H9 (cell line): ENCODE results near the gene MRPS27. TPM values are rescaled to one million over a fixed set of nuclear protein-coding genes. Genes with fewer than 3 reads are reported as not detected.

Source experiments
- DNase-seq: peaks from one replicate; pipeline ENCODE4 v3.0.0-alpha.2; 2017
- H2AFZ ChIP-seq: one replicate; pipeline ENCODE4 v1.6.1; 2013; ENCODE audit warnings: mild to moderate bottlenecking, low read length, control low read depth, moderate library complexity
- H2AK5ac ChIP-seq: 2 replicates; pipeline ENCODE4 v1.6.1; 2013; ENCODE audit warnings: low read length, control low read depth, mixed read lengths; ENCODE audit not compliant: insufficient read length
- H2BK120ac ChIP-seq: one replicate; pipeline ENCODE4 v1.6.1; 2013; ENCODE audit warnings: low read depth, mild to moderate bottlenecking, low read length, control low read depth, inconsistent platforms; ENCODE audit not compliant: poor library complexity, severe bottlenecking
- H2BK12ac ChIP-seq: 2 replicates; pipeline ENCODE4 v1.6.1; 2013; ENCODE audit warnings: low read length, control low read depth, mixed read lengths, low read depth; ENCODE audit not compliant: insufficient read length
- H2BK15ac ChIP-seq: 2 replicates; pipeline ENCODE4 v1.6.1; 2013; ENCODE audit warnings: low read depth, low read length, control low read depth
- H2BK20ac ChIP-seq: one replicate; pipeline ENCODE4 v1.6.1; 2013; ENCODE audit warnings: low read depth, mild to moderate bottlenecking, low read length, control low read depth, inconsistent platforms; ENCODE audit not compliant: poor library complexity, severe bottlenecking
- H2BK5ac ChIP-seq: 2 replicates; pipeline ENCODE4 v1.6.1; 2013; ENCODE audit warnings: low read length, control low read depth, mixed read lengths; ENCODE audit not compliant: insufficient read length
- H3K14ac ChIP-seq: 2 replicates; pipeline ENCODE4 v1.6.1; 2013; ENCODE audit warnings: low read length, control low read depth; ENCODE audit not compliant: insufficient read depth
- H3K18ac ChIP-seq: 2 replicates; pipeline ENCODE4 v1.6.1; 2013; ENCODE audit warnings: low read depth, mild to moderate bottlenecking, mixed read lengths, low read length, control low read depth; ENCODE audit not compliant: insufficient read length
- H3K23ac ChIP-seq: 2 replicates; pipeline ENCODE4 v1.6.1; 2013; ENCODE audit warnings: low read length, control low read depth, mixed read lengths, low read depth; ENCODE audit not compliant: insufficient read length
- H3K23me2 ChIP-seq: 2 replicates; pipeline ENCODE4 v1.6.1; 2013; ENCODE audit warnings: low read depth, mild to moderate bottlenecking, mixed read lengths, low read length, control low read depth; ENCODE audit not compliant: insufficient read length, poor library complexity, severe bottlenecking
- H3K27ac ChIP-seq: 2 replicates; pipeline ENCODE4 v1.5.1; 2013; ENCODE audit warnings: low read length, control low read depth, mixed read lengths, low read depth; ENCODE audit not compliant: insufficient read length
- H3K27me3 ChIP-seq: 2 replicates; pipeline ENCODE4 v1.6.1; 2013; ENCODE audit warnings: low read length, control low read depth, inconsistent platforms; ENCODE audit not compliant: insufficient read depth
- H3K4ac ChIP-seq: 2 replicates; pipeline ENCODE4 v1.6.1; 2013; ENCODE audit warnings: low read depth, mild to moderate bottlenecking, control low read depth, inconsistent platforms, low read length, moderate library complexity
- H3K4me1 ChIP-seq: 2 replicates; pipeline ENCODE4 v1.6.1; 2013; ENCODE audit warnings: low read length, control low read depth, inconsistent platforms; ENCODE audit not compliant: insufficient read depth
- H3K4me2 ChIP-seq: 2 replicates; pipeline ENCODE4 v1.6.1; 2013; ENCODE audit warnings: low read length, control low read depth, mixed read lengths; ENCODE audit not compliant: insufficient read length, insufficient read depth
- H3K56ac ChIP-seq: 2 replicates; pipeline ENCODE4 v1.6.1; 2013; ENCODE audit warnings: low read depth, mild to moderate bottlenecking, mixed read lengths, low read length, control low read depth; ENCODE audit not compliant: insufficient read length
- H3K79me1 ChIP-seq: 2 replicates; pipeline ENCODE4 v1.6.1; 2013; ENCODE audit warnings: low read depth, mild to moderate bottlenecking, moderate library complexity, low read length, control low read depth, inconsistent platforms; ENCODE audit not compliant: insufficient read depth, poor library complexity, severe bottlenecking
- H3K79me2 ChIP-seq: 2 replicates; pipeline ENCODE4 v1.6.1; 2013; ENCODE audit warnings: low read length, control low read depth, inconsistent platforms; ENCODE audit not compliant: insufficient read depth
- H3K9ac ChIP-seq: 2 replicates; pipeline ENCODE4 v1.6.1; 2013; ENCODE audit warnings: low read length, control low read depth, mixed read lengths; ENCODE audit not compliant: insufficient read length; ENCODE audit errors: extremely low read depth
- H3K9me3 ChIP-seq: one replicate; pipeline ENCODE4 v1.6.1; 2013; ENCODE audit warnings: low read depth, low read length, inconsistent platforms; ENCODE audit not compliant: control insufficient read depth
- H3T11ph ChIP-seq: one replicate; pipeline ENCODE4 v1.6.1; 2013; ENCODE audit warnings: mild to moderate bottlenecking, low read length, control low read depth, inconsistent platforms
- H4K20me1 ChIP-seq: one replicate; pipeline ENCODE4 v1.6.1; 2013; ENCODE audit not compliant: control insufficient read depth, insufficient read length, insufficient read depth
- H4K5ac ChIP-seq: 2 replicates; pipeline ENCODE4 v1.6.1; 2013; ENCODE audit warnings: low read depth, mild to moderate bottlenecking, mixed read lengths, low read length, control low read depth; ENCODE audit not compliant: insufficient read length
- H4K8ac ChIP-seq: replicated peaks from 2 replicates; pipeline ENCODE4 v1.6.1; 2013; ENCODE audit warnings: low read length, control low read depth, mixed read lengths, low read depth; ENCODE audit not compliant: insufficient read length
- H4K91ac ChIP-seq: 2 replicates; pipeline ENCODE4 v1.6.1; 2013; ENCODE audit warnings: low read depth, mild to moderate bottlenecking, moderate library complexity, mixed read lengths, low read length, control low read depth; ENCODE audit not compliant: insufficient read length
- H3K27ac Mint-ChIP-seq, 3 experiments: 2 replicates in 2 of 3; 3 replicates in 1 of 3; pipeline ENCODE4 v1.8.0; 2020 to 2021; ENCODE audit warnings: mixed read lengths in 3 of 3, mild to moderate bottlenecking in 1 of 3, moderate library complexity in 1 of 3
- H3K27me3 Mint-ChIP-seq: 2 replicates; pipeline ENCODE4 v1.8.0; 2021; ENCODE audit warnings: low read depth, mild to moderate bottlenecking, moderate library complexity, mixed read lengths
- H3K36me3 Mint-ChIP-seq, 3 experiments: 2 replicates in 2 of 3; 3 replicates in 1 of 3; pipeline ENCODE4 v1.8.0; 2020 to 2021; ENCODE audit warnings: low read depth in 3 of 3, mixed read lengths in 3 of 3; ENCODE audit not compliant: insufficient read depth in 1 of 3
- H3K4me1 Mint-ChIP-seq, 2 experiments: 2 replicates each; pipeline ENCODE4 v1.8.0; 2020; ENCODE audit warnings: mixed read lengths in 2 of 2
- H3K4me3 Mint-ChIP-seq, 2 experiments: 2 replicates in 1 of 2; 3 replicates in 1 of 2; pipeline ENCODE4 v1.8.0; 2020 to 2021; ENCODE audit warnings: mild to moderate bottlenecking in 2 of 2, mixed read lengths in 2 of 2, moderate library complexity in 1 of 2
- H3K9me3 Mint-ChIP-seq, 2 experiments: 2 replicates in 1 of 2; 3 replicates in 1 of 2; pipeline ENCODE4 v1.8.0; 2020; ENCODE audit warnings: mild to moderate bottlenecking in 2 of 2, mixed read lengths in 2 of 2, moderate library complexity in 1 of 2
- WGBS: extraction: QIAGEN DNeasy Blood & Tissue Kit; methylation state at CpG from one replicate; pipeline ENCODE4 v1.1.7; 2013; ENCODE audit warnings: missing lambda C conversion rate, low lambda C conversion rate, mixed read lengths; ENCODE audit not compliant: insufficient read length; ENCODE audit errors: extremely low coverage; 5-methylcytosine and 5-hydroxymethylcytosine counted together
- total RNA-seq: library from RNA; stranded (reverse); gene quantifications from 2 replicates; pipeline ENCODE4 v1.2.1, GENCODE V29; 2021
- TF ChIP-seq, protein P1 (sequence below): fragments of 200-600 bp; sonication (generic); conservative IDR thresholded peaks from 3 replicates; pipeline ENCODE4 v1.8.0; 2021; ENCODE audit warnings: antibody characterized with exemption, mild to moderate bottlenecking

The MRPS27 gene
- total RNA-seq, 1 experiment from 2014 or later: 83.3 TPM

- Histone ChIP-seq H3K27ac (no peak overlapping the region), H3K4ac (no peak overlapping the region), H3K9ac (no peak overlapping the region), H2BK20ac (no peak overlapping the region), H4K8ac (no peak overlapping the region), H3K9me3 (no peaks in the 10 kb centered on the region), H2AK5ac (no peak overlapping the region), H2BK5ac (no peak overlapping the region), H3K23me2 (no peaks in the 10 kb centered on the region), H2BK15ac (no peak overlapping the region), H3K79me2 (no peaks in the 10 kb centered on the region), H4K91ac (no peak overlapping the region), H3K4me1 (no peaks in the 10 kb centered on the region), H4K20me1 (no peaks in the 10 kb centered on the region), H3K18ac (no peak overlapping the region), H3K27me3 (no peaks in the 10 kb centered on the region), H2BK120ac (no peak overlapping the region), H3K23ac (no peak overlapping the region), H4K5ac (no peak overlapping the region), H3T11ph (no peak overlapping the region), H3K79me1 (no peaks in the 10 kb centered on the region), H3K14ac (no peak overlapping the region), H3K56ac (no peak overlapping the region), H3K4me2 (no peak overlapping the region), H2BK12ac (no peak overlapping the region), H2AFZ (no peak overlapping the region)
- no CpG with 5 or more reads among the region's 1 CpG for WGBS
- Mint-ChIP-seq H3K4me3 (no peak overlapping the region), H3K4me1 (no peaks in the 10 kb centered on the region), H3K36me3 (peaks cover 0 to 1% (median 0%) of the 10 kb centered on the region in 3 experiments; a peak in 1 of 7 replicates), H3K27ac (no peak overlapping the region; a peak in 1 of 7 replicates), H3K27me3 (no peaks in the 10 kb centered on the region), H3K9me3 (no peaks in the 10 kb centered on the region)
- no peak for DNase-seq
- TF ChIP-seq, protein P1, sequence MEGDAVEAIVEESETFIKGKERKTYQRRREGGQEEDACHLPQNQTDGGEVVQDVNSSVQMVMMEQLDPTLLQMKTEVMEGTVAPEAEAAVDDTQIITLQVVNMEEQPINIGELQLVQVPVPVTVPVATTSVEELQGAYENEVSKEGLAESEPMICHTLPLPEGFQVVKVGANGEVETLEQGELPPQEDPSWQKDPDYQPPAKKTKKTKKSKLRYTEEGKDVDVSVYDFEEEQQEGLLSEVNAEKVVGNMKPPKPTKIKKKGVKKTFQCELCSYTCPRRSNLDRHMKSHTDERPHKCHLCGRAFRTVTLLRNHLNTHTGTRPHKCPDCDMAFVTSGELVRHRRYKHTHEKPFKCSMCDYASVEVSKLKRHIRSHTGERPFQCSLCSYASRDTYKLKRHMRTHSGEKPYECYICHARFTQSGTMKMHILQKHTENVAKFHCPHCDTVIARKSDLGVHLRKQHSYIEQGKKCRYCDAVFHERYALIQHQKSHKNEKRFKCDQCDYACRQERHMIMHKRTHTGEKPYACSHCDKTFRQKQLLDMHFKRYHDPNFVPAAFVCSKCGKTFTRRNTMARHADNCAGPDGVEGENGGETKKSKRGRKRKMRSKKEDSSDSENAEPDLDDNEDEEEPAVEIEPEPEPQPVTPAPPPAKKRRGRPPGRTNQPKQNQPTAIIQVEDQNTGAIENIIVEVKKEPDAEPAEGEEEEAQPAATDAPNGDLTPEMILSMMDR: no peak
Measured at GRCh38 chr5:72352616-72353015, 32.6 kb upstream of the MRPS27 start.
